GM12878 (cell line): ENCODE measurements around the gene BLOC1S2. TPM values are rescaled to one million over a fixed set of nuclear protein-coding genes. Genes with fewer than 3 reads are reported as not detected.

ENCODE experiments used
- ATAC-seq: fragments of 200-7000 bp; cut with Tn5 transposase; 3 replicates; pipeline ENCODE4 v1.9.1; 2020; ENCODE audit warnings: mild to moderate bottlenecking, moderate library complexity
- BruUV-seq: library from RNA; stranded (reverse); fragments of 400-500 nt; replicated peaks from 2 replicates; lab custom pipeline; 2021; lab: Mats Ljungman, UMichigan
- CTCF ChIA-PET: fragments of 300-600 bp; sonication (Branson Sonifier 250); formaldehyde crosslinking; extraction: SDS; loops from one replicate; lab custom pipeline; 2021; ENCODE audit warnings: inconsistent platforms; lab: Yijun Ruan, JAX
- POLR2A ChIA-PET: fragments of 350-600 bp; formaldehyde crosslinking; extraction: SDS; loops from one replicate; lab custom pipeline; 2021; ENCODE audit warnings: inconsistent platforms; lab: Charles Lee
- RAD21 ChIA-PET: fragments of 300-600 bp; sonication (Branson Sonifier 250); formaldehyde crosslinking; loops from one replicate; lab custom pipeline; 2023; ENCODE audit warnings: antibody characterized with exemption; ENCODE audit not compliant: unreplicated experiment; lab: Charles Lee
- SMC1A ChIA-PET: fragments of 300-600 bp; sonication (Branson Sonifier 250); formaldehyde crosslinking; loops from one replicate; lab custom pipeline; 2023; ENCODE audit not compliant: unreplicated experiment, uncharacterized antibody; lab: Charles Lee
- DNase-seq: peaks from one replicate; pipeline ENCODE4 v3.0.0-alpha.2; 2011; ENCODE audit warnings: low read depth, low spot score
- FAIRE-seq: peaks from 3 replicates; lab custom pipeline; 2011; peaks lifted over from hg19 to GRCh38; lab: Jason Lieb, UNC
- H2AFZ ChIP-seq: 2 replicates; pipeline ENCODE4 v1.6.0; 2011; ENCODE audit warnings: low read depth, low read length, control low read depth; ENCODE audit not compliant: control insufficient read depth
- H3K27ac ChIP-seq: 2 replicates; pipeline ENCODE4 v1.5.1; 2011; ENCODE audit warnings: control low read depth; ENCODE audit not compliant: control insufficient read depth, insufficient read depth
- H3K27me3 ChIP-seq, 2 experiments: replicated peaks in 1 of 2; 2 replicates each; pipeline versions ENCODE4 v1.6.0 to v1.6.1; 2011; ENCODE audit warnings: low read length in 1 of 2; ENCODE audit not compliant: control insufficient read depth in 2 of 2, insufficient read depth in 2 of 2
- H3K36me3 ChIP-seq, 2 experiments: 2 replicates each; pipeline ENCODE4 v1.5.1; 2011; ENCODE audit warnings: low read length in 1 of 2; ENCODE audit not compliant: control insufficient read depth in 2 of 2, insufficient read depth in 2 of 2
- H3K4me1 ChIP-seq: 2 replicates; pipeline ENCODE4 v1.6.1; 2011; ENCODE audit warnings: mild to moderate bottlenecking, low read length, moderate library complexity, mixed read lengths; ENCODE audit not compliant: control insufficient read depth, insufficient read depth
- H3K4me2 ChIP-seq: 2 replicates; pipeline ENCODE4 v1.6.0; 2011; ENCODE audit warnings: control low read depth; ENCODE audit not compliant: control insufficient read depth, insufficient read depth
- H3K4me3 ChIP-seq: fragments of 200-600 bp; sonication (generic); 2 replicates; pipeline ENCODE4 v1.5.1; 2016
- H3K79me2 ChIP-seq: 2 replicates; pipeline ENCODE4 v1.6.0; 2011; ENCODE audit warnings: low read length; ENCODE audit not compliant: control insufficient read depth, insufficient read depth
- H3K9ac ChIP-seq: 2 replicates; pipeline ENCODE4 v1.8.0; 2011; ENCODE audit warnings: low read length, control low read depth, mixed read lengths; ENCODE audit not compliant: control insufficient read depth, insufficient read depth
- H3K9me3 ChIP-seq: replicated peaks from 3 replicates; pipeline ENCODE4 v1.5.1; 2011; ENCODE audit warnings: mild to moderate bottlenecking, low read length; ENCODE audit not compliant: control insufficient read depth, insufficient read depth
- H4K20me1 ChIP-seq: 2 replicates; pipeline ENCODE4 v1.6.0; 2011; ENCODE audit not compliant: control insufficient read depth, insufficient read depth
- CREB1 ChIP-seq: IDR thresholded peaks from 2 replicates; pipeline ENCODE4 v1.6.1; 2012; ENCODE audit warnings: low read depth, mild to moderate bottlenecking, inconsistent platforms
- IRF4 ChIP-seq: IDR thresholded peaks from 2 replicates; pipeline ENCODE4 v1.6.1; 2011; ENCODE audit warnings: low read depth, low read length
- JUNB ChIP-seq: IDR thresholded peaks from 2 replicates; pipeline ENCODE4 v1.6.1; 2016; ENCODE audit warnings: antibody characterized with exemption, mild to moderate bottlenecking
- SMC3 ChIP-seq: IDR thresholded peaks from 2 replicates; pipeline ENCODE4 v1.6.1; 2011; ENCODE audit warnings: low read length, improper control_type of control experiment, borderline replicate concordance
- ZNF207 ChIP-seq: fragments of 450-650 bp; IDR thresholded peaks from 2 replicates; pipeline ENCODE4 v1.6.1; 2014; ENCODE audit warnings: antibody characterized with exemption, mild to moderate bottlenecking, borderline replicate concordance
- ZNF384 ChIP-seq: IDR thresholded peaks from 2 replicates; pipeline ENCODE4 v1.6.1; 2012; ENCODE audit warnings: low read depth, mild to moderate bottlenecking, low read length, improper control_type of control experiment, borderline replicate concordance
- WGBS: methylation state at CpG from one replicate; pipeline ENCODE4 v1.1.6; 2016; ENCODE audit warnings: low lambda C conversion rate; ENCODE audit not compliant: insufficient replicate concordance, insufficient coverage; ENCODE audit errors: missing lambda C conversion rate; 5-methylcytosine and 5-hydroxymethylcytosine counted together
- in situ Hi-C: fragments of 300-500 bp; cut with MboI; formaldehyde crosslinking; loops from 9 replicates; pipeline ENCODE4 v1.14.3; 2018; ENCODE audit warnings: mixed read lengths
- intact Hi-C: fragments of 100-400 bp; cut with micrococcal nuclease; formaldehyde crosslinking; loops from one replicate; pipeline ENCODE4 v1.14.2; 2022; ENCODE audit not compliant: unreplicated experiment
- polyA plus RNA-seq, 11 experiments: library from polyadenylated mRNA; depleted of rRNA in 4 of 11; unstranded in 6 of 11; stranded (reverse) in 5 of 11; fragments of >200 nt; fragmentation: Nextera tagmentation in 4 of 11; fragmentation: Illumina TruSeq in 1 of 11; extraction: Ambion mirVana in 4 of 11; extraction: Trizol in 1 of 11; gene quantifications; 1 replicate in 1 of 11; 2 replicates in 10 of 11; pipeline versions ENCODE4 v1.2.1 to v1.2.3, GENCODE V29; 2011 to 2016; ENCODE audit warnings: inconsistent platforms in 2 of 11, missing spikeins in 2 of 11, low read depth in 1 of 11
- total RNA-seq, 4 experiments: library from RNA; depleted of rRNA in 3 of 4; stranded (reverse); fragments of >200 nt in 3 of 4; fragmentation: Illumina TruSeq in 1 of 4; extraction: Trizol in 1 of 4; gene quantifications; 2 replicates each; pipeline versions ENCODE4 v1.2.1 to v1.2.3, GENCODE V29; 2013 to 2021
- TF ChIP-seq, protein P1 (sequence below): fragments of 450-650 bp; formaldehyde crosslinking; IDR thresholded peaks from 2 replicates; pipeline ENCODE4 v1.5.0; 2022; ENCODE audit warnings: mild to moderate bottlenecking, missing genetic modification characterization
- TF ChIP-seq, protein P2 (sequence below): IDR thresholded peaks from 2 replicates; pipeline ENCODE4 v1.6.1; 2012; ENCODE audit warnings: low read depth, low read length, improper control_type of control experiment
- TF ChIP-seq, protein P3 (sequence below): fragments of 450-650 bp; formaldehyde crosslinking; IDR thresholded peaks from 2 replicates; pipeline ENCODE4 v1.4.0; 2020; ENCODE audit warnings: mild to moderate bottlenecking, moderate library complexity
- TF ChIP-seq, protein P4 (sequence below): fragments of 450-650 bp; IDR thresholded peaks from 2 replicates; pipeline ENCODE4 v1.6.1; 2017; ENCODE audit warnings: mild to moderate bottlenecking, low read depth, inconsistent platforms; ENCODE audit not compliant: poor library complexity, severe bottlenecking

The BLOC1S2 gene
- total and polyA plus RNA-seq, 10 of the 15 experiments (the other 5 are each of a cell fraction or from before 2014, with no cell fraction given) = 58.6 to 164 (median 79.5) TPM

DNA sequence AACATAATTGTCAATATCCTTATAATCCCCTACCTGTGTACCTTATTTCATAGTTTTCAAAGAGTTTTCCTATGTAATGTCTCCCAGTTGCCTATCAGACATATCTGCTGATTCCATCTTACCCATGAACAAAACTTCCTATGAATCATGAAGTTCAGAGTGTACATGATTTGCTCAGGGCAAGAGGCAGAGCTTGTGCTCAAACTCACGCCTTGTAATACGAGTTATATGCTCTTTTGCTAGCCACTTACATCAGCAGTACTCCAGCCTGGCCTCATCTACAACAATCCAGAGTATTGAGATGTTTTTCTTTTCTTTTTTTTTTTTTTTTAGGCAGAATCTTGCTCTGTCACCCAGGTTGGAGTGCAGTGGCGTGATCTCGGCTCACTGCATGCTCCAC is 31.7 kb upstream of the BLOC1S2 start (continued):
- TF ChIP-seq, protein P1, sequence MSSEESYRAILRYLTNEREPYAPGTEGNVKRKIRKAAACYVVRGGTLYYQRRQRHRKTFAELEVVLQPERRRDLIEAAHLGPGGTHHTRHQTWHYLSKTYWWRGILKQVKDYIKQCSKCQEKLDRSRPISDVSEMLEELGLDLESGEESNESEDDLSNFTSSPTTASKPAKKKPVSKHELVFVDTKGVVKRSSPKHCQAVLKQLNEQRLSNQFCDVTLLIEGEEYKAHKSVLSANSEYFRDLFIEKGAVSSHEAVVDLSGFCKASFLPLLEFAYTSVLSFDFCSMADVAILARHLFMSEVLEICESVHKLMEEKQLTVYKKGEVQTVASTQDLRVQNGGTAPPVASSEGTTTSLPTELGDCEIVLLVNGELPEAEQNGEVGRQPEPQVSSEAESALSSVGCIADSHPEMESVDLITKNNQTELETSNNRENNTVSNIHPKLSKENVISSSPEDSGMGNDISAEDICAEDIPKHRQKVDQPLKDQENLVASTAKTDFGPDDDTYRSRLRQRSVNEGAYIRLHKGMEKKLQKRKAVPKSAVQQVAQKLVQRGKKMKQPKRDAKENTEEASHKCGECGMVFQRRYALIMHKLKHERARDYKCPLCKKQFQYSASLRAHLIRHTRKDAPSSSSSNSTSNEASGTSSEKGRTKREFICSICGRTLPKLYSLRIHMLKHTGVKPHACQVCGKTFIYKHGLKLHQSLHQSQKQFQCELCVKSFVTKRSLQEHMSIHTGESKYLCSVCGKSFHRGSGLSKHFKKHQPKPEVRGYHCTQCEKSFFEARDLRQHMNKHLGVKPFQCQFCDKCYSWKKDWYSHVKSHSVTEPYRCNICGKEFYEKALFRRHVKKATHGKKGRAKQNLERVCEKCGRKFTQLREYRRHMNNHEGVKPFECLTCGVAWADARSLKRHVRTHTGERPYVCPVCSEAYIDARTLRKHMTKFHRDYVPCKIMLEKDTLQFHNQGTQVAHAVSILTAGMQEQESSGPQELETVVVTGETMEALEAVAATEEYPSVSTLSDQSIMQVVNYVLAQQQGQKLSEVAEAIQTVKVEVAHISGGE (CRISPR knock-in tag) = no peak
- TF ChIP-seq IRF4 = no peak
- TF ChIP-seq ZNF384 = no peak

DNA sequence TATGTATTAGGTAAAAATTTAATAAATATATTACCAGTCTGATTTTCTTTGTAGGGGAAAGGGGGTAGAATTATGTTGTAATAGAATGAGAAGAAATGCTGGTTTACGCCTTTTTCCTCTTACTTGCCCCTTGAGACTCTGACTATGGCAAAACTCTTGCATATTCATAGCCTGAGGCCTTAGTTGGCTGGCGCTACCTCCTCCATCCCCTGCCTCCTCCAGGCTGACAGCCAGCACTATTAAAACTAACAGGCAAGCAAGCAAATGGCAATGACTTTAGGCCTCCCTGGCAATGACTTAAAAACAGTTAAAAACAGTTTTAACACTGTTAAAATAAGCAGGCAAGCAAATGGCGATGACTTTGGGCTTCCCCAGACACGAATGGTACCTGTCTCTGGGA is 29.1 kb upstream of the BLOC1S2 start:
- Histone ChIP-seq H3K36me3 (no peaks in the 10 kb centered on the region), H3K79me2 (no peaks in the 10 kb centered on the region), H3K9me3 (no peaks in the 10 kb centered on the region), H2AFZ (no peak overlapping the region), H4K20me1 (no peaks in the 10 kb centered on the region), H3K4me1 (no peaks in the 10 kb centered on the region), H3K27me3 (peaks cover 0 to 6% of the 10 kb centered on the region in 2 experiments; a peak in 3 of 4 replicates), H3K9ac (no peak overlapping the region), H3K4me3 (no peak overlapping the region), H3K4me2 (no peak overlapping the region), H3K27ac (no peak overlapping the region)
- CTCF ChIA-PET = no interaction called here
- intact Hi-C loops (no loop called here), in situ Hi-C loops (no loop called here)
- RAD21 ChIA-PET = no interaction called here
- ATAC-seq = no peak
- POLR2A ChIA-PET = no interaction called here
- WGBS = 24% methylated on average over 4 of the region's 4 CpGs
- SMC1A ChIA-PET = no interaction called here
- no peak for DNase-seq
- no peak for FAIRE-seq
- BruUV-seq = no TSS peak
- TF ChIP-seq, protein P2, sequence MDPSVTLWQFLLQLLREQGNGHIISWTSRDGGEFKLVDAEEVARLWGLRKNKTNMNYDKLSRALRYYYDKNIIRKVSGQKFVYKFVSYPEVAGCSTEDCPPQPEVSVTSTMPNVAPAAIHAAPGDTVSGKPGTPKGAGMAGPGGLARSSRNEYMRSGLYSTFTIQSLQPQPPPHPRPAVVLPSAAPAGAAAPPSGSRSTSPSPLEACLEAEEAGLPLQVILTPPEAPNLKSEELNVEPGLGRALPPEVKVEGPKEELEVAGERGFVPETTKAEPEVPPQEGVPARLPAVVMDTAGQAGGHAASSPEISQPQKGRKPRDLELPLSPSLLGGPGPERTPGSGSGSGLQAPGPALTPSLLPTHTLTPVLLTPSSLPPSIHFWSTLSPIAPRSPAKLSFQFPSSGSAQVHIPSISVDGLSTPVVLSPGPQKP = no peak
- TF ChIP-seq ZNF207 (no peak), CREB1 (no peak), JUNB (no peak), SMC3 (no peak)
- TF ChIP-seq, protein P3, sequence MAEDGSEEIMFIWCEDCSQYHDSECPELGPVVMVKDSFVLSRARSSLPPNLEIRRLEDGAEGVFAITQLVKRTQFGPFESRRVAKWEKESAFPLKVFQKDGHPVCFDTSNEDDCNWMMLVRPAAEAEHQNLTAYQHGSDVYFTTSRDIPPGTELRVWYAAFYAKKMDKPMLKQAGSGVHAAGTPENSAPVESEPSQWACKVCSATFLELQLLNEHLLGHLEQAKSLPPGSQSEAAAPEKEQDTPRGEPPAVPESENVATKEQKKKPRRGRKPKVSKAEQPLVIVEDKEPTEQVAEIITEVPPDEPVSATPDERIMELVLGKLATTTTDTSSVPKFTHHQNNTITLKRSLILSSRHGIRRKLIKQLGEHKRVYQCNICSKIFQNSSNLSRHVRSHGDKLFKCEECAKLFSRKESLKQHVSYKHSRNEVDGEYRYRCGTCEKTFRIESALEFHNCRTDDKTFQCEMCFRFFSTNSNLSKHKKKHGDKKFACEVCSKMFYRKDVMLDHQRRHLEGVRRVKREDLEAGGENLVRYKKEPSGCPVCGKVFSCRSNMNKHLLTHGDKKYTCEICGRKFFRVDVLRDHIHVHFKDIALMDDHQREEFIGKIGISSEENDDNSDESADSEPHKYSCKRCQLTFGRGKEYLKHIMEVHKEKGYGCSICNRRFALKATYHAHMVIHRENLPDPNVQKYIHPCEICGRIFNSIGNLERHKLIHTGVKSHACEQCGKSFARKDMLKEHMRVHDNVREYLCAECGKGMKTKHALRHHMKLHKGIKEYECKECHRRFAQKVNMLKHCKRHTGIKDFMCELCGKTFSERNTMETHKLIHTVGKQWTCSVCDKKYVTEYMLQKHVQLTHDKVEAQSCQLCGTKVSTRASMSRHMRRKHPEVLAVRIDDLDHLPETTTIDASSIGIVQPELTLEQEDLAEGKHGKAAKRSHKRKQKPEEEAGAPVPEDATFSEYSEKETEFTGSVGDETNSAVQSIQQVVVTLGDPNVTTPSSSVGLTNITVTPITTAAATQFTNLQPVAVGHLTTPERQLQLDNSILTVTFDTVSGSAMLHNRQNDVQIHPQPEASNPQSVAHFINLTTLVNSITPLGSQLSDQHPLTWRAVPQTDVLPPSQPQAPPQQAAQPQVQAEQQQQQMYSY (CRISPR knock-in tag) = no peak
- TF ChIP-seq, protein P4, sequence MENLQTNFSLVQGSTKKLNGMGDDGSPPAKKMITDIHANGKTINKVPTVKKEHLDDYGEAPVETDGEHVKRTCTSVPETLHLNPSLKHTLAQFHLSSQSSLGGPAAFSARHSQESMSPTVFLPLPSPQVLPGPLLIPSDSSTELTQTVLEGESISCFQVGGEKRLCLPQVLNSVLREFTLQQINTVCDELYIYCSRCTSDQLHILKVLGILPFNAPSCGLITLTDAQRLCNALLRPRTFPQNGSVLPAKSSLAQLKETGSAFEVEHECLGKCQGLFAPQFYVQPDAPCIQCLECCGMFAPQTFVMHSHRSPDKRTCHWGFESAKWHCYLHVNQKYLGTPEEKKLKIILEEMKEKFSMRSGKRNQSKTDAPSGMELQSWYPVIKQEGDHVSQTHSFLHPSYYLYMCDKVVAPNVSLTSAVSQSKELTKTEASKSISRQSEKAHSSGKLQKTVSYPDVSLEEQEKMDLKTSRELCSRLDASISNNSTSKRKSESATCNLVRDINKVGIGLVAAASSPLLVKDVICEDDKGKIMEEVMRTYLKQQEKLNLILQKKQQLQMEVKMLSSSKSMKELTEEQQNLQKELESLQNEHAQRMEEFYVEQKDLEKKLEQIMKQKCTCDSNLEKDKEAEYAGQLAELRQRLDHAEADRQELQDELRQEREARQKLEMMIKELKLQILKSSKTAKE = no peak
